NCI-H2227 treated with DMSO at 0.1 percent for 48 hours (cell line): Measurements from ENCODE around the gene PTPRM.

Source experiments
- DNase-seq: peaks from one replicate; lab custom pipeline; 2025; lab: John Stamatoyannopoulos, UW

Gene PTPRM

DNA sequence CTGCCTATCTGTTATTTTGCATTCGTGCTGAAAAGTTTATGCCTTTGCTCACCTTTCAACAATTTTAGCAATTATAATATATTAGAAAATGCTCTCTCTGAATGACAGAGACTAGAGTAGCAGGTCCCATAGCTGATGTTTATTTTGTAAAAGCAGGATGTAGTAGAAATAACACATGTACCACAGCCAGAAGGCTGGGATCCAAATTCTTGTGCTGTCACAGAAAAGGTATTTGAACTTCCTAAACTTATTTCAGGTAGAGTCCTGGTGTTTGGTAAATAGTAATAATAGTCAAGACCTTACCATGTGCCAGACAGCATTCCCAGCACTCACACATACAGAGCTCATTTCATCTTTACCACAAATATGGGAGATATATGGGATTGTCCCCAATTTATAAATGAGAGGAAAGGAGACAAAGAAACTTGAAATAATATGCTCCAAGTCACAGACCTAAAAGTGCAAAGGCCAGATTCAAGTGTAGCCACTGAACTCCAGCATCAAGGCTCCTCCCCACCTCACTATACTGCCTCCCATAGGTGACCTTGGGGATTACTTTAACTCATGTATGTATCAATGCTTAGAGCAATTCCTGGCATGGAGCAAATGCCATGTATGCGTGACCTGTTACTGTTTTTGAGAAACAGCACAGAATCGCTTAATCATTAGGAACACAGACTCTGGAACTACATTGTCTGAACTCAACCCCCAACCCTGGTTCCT is 757.4 kb downstream of the PTPRM start:
- DNase-seq: no peak

DNA sequence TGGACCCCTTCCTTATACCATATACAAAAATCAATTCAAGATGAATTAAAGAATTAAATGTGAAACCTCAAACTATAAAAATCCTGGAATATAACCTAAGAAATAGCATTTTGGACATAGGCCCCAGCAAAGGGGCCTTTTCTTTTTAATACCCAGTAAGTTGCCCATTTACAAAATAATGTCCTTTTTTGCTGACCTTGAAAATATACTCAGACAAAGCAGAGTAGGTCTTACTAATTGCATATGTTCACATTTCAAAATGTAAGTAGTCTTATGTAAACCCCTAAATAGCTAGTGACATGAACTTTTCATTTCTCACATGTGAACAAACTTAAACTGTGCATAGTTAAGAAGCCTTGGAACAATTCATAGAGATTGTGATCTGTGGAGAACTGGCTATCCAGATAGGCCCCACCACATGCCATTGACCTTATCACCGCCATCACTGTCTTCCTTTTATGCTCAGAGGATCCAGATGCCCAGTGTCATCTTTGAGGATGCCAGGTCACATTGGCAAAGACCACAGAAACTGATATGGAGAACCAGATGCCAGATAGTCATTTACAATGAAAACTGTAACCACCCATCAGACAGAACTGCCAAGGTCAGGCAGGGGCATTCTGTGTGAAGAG is 759.8 kb downstream of the PTPRM start:
- no peak for DNase-seq

DNA sequence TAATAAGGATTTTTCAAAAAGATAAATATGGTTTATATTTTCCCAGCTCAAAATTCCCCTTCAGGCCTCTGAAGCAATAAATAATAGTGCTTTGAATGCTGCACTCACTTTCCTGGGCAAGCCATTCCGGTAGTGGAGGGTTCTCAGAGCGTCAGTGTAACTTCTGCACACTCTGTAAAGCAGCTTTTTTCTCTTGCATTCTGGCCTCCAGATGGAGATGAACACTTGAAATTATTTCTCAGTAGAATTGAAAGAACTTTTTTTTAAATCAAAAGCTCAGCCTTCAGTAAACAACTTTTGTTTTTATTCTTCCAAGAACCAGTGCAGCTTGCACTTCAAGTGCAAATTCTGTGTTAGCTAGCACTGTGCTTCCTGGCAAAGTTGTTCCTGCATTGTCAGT is 761.0 kb downstream of the PTPRM start:
- no peak for DNase-seq

DNA sequence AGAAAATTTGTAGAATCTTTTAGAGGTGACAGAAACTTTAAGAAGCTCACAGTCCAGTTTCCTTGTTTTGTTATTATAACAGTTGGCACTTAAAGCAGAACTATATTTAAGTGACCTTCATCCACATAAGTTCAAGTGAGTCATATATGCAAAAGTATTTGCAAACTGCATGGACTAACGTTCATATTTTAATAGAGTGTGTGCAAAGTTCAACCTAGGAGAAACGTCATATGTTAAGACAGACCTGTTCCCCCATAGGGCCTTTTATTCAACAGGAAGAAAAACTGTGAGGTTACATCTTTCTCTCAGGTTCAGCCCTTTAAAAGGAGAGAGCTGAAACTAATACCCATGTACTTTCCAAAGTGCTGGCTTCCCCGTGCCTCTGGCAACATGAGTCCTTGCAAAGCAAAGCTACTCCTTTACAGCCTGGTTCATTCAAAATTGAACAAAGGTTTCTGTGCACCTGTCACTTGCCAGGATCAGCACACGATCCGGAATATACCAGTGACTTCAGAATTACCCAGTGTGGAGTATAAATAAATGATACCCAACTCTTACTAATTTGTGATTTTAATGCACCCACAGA is 762.2 kb downstream of the PTPRM start:
- DNase-seq: no peak

DNA sequence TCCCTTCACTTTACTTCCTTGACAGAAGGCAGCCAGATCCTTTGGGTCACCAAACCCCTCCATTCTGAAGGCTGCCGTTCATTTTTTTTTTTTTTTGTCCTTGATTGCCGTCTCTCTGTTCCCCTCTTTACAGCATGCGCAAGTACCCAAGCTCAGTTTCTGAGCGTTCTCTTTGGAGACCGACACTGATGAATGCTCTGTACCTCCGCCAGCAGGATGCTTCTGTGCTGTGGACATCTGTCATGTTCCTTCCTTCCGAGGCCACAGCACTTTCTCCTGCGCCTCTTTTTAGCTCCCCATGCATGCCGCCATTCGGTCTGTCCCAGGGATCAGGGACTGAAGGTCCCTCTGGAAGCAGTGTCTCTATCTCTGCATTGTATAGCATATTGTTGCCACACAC is 763.5 kb downstream of the PTPRM start:
- no peak for DNase-seq

DNA sequence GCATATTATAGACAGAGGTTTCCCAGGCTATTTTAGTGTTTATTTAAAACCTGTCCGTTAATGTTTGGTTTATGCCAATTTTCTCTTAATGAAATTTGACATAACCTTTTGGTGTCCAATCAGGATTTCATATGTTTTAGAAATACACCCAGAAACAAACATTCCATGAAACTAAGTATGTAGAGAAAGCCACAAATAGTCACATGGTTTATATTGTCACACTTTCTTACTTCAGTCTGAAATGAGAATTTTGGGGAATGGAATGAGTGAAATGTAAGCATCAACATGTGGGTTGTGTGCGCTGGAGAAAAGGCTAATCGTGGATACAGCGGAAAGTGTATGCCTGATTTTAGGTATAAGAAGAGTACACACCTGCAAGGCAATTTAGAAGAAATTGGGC is 765.2 kb downstream of the PTPRM start:
- DNase-seq: no peak

DNA sequence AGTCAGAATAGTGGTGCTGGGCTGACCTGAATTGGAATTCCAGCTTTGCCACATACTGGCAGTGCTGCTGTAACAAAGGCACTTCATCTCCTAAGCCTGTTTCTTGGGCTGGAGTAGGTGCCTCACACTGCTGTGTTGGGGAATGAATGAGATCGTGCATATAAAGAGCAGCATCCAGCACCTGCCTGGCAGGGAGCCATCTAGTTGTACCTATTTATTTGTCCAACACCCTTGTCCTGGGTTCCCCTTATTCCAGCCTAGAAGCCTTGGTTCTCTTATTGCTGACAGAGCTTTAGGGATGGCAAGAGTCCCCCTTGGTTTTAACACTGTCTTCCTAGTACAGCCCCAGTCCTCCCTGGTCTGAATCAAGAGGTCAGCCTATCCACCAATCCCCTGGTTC is 766.8 kb downstream of the PTPRM start:
- DNase-seq: no peak

DNA sequence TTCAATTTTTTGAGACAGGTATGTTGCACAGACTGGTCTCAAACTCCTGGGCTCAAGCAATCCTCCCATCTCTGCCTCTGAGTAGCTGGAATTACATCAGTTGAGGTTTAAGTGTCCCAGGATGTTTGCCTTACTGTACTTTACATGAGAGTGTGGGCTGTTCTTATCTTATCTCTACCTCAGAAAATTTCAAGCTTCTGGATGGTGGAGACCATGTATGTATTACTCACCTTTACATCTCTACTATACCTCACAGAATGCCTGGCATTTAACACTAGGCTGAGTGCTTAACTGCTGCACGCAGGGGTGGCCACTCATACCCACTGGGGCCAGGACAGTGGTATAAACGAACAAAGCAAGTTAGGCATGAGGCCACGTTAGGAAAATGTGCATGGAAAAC is 770.1 kb downstream of the PTPRM start:
- DNase-seq: no peak

DNA sequence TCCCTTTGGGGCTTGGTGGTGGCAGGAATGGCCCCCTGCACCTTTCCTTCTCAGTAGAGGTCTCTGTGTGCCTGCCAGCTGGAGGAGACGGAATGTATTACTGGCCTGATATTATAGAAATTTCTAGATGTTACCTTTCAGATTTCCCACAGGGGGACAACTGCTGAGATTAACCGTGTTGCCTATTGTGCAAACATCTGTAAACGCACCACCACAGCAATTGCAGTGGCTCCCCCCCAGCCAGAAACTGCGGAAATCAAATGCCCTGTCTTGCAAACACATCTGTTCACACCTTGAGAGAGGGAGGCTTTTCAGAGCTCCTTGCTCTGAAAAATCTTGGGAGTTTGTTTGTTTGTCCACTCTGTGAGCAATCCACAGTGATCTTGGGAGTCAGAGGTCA is 772.1 kb downstream of the PTPRM start:
- no peak for DNase-seq

DNA sequence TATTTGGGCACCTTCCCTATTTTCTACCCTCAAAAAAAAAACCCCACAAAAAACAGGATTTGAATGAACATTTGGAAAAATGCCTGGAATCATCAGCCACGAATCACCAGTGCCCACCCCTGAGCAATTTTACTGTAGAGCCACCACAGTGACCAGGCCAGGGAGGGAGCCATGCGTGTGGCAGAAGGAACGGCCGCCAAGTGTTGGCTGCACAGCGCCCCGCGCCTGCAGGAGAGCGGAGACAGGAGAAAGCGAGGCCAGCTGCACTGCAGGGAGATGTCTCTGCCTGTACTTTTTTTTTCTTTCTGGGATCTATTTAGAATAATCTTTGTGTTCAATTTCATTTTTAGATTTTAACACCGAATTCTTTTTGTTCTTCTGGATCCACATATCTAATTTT is 772.8 kb downstream of the PTPRM start:
- DNase-seq: no peak

DNA sequence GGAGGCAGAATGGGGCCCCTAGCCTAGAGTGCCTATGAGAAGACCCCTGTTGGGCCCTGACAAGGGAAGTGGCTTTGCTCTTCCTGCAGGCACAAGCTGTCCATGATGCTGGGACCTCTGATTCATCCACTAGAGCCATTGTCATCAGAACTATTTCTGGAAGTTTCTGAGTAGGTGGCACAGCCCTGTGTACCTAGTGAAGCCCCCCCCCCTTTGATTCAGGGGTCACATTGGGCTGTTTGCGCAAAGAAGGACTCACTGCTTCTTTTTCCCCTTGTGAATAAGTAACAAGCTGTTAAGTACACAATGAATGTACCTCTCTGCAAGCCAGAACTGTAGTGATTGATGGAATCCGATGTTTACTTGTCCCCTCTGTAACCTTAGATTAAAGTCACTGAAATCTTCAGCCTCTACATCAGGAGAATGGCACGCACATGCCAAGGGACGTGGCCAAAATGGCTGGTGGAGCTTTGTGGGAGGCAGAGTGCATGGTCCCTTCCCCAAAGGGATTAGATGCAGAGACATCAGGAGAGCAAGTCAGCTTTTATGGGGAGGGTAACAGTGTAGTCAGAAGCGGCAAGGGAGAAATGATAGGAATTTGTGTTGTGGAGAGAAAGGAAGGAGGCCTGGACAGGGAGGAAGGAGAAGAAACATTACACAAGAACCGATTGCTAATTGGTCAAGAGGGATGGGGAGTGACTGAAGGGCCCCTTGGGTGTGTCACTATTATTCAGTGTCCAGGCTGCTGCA is 774.5 kb downstream of the PTPRM start:
- DNase-seq: no peak

DNA sequence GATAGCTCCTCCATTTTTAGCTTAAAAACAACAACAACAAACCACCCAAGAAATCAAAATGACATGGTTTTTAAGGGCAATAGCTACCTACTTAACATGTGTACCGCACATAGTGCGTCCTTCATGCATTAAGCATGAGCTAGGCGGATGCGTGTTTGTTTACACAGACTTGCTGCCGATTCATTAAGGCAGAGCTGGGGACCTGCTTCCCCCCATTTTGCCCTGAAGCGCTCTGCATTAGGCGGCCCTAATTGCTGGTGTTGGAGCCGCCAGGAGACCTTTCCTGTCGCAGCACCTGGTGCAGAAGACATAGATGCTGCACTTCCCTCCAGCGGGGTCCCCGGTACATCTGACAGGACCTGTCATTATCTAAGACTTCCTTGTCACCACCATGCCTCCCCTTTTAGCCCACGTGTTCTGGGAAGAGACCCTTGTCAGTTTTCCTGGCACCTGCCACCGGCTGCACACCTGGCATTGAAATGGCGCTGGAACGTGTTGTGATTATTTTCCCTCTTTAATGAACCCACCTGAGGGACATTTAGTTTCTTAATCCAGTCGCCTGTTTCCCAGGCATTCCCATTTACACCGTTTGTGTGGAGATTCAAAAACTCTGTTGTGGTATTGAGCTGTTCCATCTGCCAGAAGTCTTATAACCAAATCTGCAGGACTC is 781.1 kb downstream of the PTPRM start:
- no peak for DNase-seq

DNA sequence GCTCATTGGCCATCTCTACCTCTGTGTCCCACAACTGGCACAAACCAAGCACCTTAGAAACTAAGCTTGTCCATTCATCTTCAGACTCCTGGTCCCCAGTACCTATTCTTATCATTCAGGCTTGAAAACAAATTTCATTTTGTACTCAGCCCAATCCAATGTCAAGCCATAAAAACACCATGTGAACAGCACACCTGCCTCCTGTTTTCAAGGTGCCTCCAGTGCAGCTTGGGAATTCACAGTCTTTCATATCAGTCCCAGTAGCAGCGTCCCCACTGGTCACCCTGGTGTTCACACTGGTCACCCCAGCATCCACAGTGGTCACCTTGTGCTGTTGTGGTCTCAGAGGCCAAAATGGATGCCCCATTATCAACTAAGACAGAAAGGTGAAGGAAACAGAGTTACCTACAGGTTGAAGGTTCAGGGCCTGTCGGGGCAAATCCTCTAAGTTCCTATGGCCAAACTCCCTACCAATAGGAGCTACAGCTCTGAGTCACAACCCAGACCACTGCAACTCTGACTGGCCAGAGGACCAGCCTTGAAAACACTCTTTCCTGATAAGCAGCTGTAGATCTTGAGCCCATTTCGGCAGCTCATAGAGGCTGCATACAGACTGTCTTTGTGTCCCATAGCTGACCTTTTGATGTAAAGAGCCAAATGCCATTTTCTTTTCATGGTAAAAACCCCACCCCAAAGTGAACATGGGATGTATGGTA is 782.6 kb downstream of the PTPRM start:
- DNase-seq: no peak

DNA sequence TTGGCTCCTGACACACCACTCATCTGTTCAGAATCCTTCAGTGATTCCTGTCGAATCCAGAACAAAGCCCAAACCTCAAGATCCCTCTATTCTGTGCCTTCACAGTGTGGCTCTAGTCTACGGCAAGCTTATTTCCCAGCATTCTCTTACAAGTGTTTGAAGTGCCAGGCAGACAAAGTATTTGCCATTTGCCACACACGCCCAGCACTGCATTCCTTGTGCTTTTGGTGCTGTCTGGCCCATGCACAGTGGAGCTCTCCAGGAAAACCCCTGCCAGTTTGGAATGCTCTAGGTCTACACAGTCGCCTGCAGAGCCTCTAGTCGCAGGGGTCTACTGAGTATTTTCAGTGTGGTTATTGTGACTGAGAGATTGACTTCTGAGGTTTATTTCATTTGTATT is 783.5 kb downstream of the PTPRM start:
- DNase-seq: no peak

DNA sequence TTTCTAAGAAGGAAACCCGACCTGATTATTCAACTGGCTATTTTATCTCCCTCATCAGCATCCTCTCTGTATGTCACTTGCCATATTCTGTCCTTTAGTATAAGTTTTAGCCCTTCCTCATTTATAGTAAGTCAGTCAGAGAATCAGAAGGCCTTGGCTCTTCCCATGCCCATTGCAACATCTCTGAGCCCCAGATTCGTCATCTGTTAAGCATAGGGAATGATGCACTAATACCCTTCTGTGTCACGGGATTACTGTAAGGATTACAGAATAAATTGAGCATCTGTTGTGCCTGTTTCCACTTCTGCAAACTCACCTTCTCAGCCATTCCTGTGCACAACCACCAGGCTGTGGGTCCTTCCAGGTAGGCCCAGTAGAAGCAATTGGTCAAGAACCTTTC is 784.0 kb downstream of the PTPRM start:
- DNase-seq: no peak

DNA sequence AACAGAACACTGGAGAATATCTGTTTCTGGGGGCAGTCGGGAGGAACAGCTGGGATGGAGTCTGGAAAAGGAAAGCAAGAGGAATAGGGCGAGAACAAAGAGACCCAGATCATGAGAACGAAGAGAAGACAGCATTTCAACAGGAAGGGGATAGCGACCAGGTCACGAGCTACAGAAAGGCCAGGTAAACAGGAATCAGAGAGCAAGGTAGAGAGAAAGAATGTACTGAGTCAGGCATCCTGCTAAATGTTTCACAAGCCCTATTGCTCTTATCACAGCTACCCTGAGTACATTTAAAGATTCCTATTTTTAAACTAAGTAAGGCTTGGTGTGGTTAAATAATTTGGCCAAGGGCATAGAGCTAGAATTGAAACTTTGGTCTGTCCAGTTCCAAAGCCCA is 787.2 kb downstream of the PTPRM start:
- no peak for DNase-seq

DNA sequence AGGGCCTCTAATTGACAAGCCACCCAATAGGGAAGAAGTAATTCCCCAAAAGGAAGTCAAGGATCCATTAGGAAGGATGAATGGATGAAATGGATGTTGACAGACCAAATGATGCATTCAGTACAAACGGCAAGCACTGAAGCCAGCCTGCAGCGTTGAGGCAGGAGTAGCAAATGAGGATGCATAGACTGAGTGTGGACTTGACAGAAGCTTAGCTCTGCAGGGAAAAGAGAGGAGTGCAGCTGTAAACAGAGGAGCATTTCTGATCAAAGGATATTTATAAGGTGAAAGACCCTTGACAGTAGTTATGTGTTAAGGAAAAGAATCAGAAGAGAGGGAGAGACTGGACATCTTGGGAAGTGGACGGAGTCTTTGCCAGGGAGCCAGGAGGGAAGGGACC is 788.9 kb downstream of the PTPRM start:
- no peak for DNase-seq

DNA sequence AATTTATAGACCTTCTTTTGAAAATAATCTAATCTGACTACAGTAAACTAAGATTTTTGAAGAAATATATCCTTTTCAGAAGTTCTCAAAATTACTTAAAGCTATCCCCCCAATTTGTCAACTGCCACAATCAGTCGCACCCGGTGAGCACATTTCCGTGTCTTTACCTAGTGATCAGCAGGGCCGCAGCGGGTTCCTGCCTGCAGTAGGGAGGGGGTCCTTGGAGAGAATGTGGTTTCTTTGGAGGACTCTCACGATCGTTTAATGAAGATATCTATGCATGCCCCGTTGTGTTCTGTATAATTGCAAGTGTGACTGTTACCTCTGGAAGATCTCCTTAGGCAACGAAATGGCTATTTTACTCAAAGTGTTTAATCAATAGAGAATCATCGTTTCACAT is 790.2 kb downstream of the PTPRM start:
- DNase-seq: no peak

DNA sequence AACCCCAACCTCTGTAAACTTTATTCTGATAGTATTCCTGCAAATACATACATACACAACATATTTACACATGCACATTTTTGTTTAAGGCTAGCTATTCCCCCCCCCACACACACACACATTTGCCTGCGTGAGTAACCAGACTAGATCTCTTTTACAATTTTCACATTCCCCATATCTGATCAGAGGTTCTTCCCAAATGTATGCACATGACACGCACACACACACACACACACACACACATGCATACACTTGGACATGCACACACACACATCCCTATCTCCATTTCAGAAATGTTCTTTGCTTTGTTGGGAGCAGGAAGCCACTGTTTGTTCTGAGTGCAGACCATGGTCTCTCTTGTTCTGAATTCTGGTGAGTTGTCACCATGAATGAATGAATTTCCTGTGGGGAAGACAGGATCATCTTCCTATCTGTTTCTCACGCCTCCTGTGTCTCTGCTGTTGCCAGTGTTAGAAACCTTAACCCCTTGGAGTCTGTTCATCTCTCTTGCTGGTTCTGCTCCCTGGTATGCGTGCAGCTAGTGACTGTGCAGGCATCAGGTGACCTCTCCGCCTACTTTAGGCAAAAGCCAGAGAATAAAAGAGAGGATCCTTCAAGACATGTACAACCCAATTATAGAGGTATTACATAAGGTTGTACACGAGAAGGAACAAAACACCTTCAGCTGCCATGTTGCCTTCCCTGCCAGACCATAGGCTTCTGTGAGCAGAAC is 791.1 kb downstream of the PTPRM start:
- no peak for DNase-seq

DNA sequence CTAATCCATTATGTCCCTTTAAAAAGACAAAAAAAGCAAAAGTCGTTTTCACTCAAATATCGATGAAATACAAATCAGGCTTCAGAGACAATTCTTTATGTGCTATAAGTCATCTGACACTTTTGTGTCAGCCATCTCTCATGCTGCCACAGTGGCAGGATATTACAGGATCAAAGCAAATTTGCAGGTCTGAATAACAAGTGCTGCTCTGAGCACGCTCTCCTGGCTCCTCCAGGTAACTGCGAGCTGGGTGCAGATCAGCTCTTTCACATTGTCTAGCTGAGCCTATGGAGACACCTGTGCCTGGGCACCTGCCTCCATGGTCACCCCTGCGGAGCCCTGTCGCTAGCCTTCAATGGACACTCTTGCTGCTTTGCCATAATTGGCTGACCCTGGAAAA is 792.0 kb downstream of the PTPRM start:
- no peak for DNase-seq

DNA sequence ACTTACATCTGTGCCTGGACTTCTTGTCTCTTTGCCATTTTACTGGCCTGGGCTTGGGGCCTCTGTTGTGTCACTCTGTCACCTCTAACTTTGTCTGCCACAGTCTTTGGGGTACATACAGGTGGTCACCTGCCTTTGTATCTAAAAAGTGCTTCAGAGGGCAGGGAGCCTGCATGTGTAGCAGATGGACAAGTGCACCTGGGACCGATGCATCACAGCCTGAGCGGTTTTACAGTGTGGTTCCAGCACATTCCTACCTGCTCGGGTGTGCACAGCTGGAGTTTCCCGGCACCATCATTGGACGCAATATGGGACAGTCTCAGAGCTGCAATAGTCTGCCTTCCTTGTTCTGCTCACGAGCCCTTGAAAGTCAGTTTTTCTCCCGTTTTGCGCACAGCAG is 792.4 kb downstream of the PTPRM start:
- no peak for DNase-seq
